ENCODE measurements around the gene ZNF273. TPM values are rescaled to one million over a fixed set of nuclear protein-coding genes. Genes with fewer than 3 reads are reported as not detected.

The ZNF273 gene
- total and polyA plus RNA-seq, 10 of the 15 experiments (the other 5 are each of a cell fraction or from before 2014, with no cell fraction given), result 4.8 to 12.3 (median 7.8) TPM

DNA sequence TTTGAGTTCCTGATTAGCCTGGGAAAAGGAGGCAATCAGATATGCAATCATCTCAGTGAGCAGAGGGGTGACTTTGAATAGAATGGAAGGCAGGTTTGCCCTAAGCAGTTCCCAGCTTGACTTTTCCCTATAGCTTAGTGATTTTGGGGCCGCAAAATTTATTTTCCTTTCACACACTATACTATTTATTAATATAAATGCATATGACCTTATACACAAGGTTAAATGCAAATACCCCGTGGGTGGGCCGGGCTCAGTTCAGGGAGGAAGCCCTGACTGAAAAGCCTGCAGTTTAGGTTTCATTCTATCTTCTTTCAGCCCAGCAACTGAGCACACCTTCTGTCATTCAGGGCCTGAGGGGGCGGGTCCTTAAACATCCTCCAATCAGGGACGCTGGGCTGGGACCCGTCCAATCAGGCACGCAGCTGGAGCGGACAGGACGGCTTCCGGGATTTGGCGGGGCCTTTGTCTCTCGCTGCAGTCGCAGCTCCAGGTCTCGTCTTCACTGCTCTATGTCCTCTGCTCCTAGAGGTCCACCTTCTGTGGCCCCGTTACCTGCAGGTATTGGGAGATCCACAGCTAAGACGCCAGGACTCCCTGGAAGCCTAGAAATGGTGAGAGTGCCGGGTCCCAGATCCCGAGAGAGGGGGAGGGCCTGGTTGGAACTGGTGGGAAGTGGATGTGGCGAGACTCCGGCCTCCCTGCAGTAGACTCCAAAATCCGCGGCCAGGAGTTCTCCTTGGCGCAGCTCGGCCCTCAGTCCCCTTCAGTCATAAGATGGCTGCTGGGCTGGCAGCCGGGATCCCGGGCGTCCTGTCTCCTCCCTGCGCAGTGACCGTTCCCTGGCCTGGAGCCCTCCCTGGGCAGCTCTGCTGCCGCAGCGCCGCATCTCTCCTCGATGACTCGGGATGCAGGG is at the start of gene ZNF273 (continued):
- TF ChIP-seq, protein P1, sequence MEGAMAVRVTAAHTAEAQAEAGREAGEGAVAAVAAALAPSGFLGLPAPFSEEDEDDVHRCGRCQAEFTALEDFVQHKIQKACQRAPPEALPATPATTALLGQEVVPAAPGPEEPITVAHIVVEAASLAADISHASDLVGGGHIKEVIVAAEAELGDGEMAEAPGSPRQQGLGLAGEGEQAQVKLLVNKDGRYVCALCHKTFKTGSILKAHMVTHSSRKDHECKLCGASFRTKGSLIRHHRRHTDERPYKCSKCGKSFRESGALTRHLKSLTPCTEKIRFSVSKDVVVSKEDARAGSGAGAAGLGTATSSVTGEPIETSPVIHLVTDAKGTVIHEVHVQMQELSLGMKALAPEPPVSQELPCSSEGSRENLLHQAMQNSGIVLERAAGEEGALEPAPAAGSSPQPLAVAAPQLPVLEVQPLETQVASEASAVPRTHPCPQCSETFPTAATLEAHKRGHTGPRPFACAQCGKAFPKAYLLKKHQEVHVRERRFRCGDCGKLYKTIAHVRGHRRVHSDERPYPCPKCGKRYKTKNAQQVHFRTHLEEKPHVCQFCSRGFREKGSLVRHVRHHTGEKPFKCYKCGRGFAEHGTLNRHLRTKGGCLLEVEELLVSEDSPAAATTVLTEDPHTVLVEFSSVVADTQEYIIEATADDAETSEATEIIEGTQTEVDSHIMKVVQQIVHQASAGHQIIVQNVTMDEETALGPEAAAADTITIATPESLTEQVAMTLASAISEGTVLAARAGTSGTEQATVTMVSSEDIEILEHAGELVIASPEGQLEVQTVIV (IDR thresholded peaks at IDR 0.05; ENCODE audit: borderline replicate concordance, partially characterized antibody), result no peak
- TF ChIP-seq, protein P2, sequence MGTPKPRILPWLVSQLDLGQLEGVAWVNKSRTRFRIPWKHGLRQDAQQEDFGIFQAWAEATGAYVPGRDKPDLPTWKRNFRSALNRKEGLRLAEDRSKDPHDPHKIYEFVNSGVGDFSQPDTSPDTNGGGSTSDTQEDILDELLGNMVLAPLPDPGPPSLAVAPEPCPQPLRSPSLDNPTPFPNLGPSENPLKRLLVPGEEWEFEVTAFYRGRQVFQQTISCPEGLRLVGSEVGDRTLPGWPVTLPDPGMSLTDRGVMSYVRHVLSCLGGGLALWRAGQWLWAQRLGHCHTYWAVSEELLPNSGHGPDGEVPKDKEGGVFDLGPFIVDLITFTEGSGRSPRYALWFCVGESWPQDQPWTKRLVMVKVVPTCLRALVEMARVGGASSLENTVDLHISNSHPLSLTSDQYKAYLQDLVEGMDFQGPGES (IDR thresholded peaks at IDR 0.05), result peak; percentile 69; the same call in 1 of the 2 replicates
- no peak for TF ChIP-seq NR2C2 (IDR thresholded peaks at IDR 0.05; ENCODE audit: borderline replicate concordance, control insufficient read depth, insufficient read length, low read depth)
- TF ChIP-seq, protein P3, sequence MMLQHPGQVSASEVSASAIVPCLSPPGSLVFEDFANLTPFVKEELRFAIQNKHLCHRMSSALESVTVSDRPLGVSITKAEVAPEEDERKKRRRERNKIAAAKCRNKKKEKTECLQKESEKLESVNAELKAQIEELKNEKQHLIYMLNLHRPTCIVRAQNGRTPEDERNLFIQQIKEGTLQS (IDR thresholded peaks at IDR 0.05; ENCODE audit: borderline replicate concordance, extremely low read depth, low read depth, low read length), result no peak
- TF ChIP-seq HCFC1 (IDR thresholded peaks at IDR 0.05; ENCODE audit: low read length), result no peak
- TF ChIP-seq, protein P4, sequence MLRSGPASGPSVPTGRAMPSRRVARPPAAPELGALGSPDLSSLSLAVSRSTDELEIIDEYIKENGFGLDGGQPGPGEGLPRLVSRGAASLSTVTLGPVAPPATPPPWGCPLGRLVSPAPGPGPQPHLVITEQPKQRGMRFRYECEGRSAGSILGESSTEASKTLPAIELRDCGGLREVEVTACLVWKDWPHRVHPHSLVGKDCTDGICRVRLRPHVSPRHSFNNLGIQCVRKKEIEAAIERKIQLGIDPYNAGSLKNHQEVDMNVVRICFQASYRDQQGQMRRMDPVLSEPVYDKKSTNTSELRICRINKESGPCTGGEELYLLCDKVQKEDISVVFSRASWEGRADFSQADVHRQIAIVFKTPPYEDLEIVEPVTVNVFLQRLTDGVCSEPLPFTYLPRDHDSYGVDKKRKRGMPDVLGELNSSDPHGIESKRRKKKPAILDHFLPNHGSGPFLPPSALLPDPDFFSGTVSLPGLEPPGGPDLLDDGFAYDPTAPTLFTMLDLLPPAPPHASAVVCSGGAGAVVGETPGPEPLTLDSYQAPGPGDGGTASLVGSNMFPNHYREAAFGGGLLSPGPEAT (IDR thresholded peaks at IDR 0.05; ENCODE audit: low read depth), result 0 out of 2 replicates have a peak, but pooled peaks have one; percentile 45
- TF ChIP-seq, protein P5, sequence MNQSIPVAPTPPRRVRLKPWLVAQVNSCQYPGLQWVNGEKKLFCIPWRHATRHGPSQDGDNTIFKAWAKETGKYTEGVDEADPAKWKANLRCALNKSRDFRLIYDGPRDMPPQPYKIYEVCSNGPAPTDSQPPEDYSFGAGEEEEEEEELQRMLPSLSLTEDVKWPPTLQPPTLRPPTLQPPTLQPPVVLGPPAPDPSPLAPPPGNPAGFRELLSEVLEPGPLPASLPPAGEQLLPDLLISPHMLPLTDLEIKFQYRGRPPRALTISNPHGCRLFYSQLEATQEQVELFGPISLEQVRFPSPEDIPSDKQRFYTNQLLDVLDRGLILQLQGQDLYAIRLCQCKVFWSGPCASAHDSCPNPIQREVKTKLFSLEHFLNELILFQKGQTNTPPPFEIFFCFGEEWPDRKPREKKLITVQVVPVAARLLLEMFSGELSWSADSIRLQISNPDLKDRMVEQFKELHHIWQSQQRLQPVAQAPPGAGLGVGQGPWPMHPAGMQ (IDR thresholded peaks at IDR 0.05; ENCODE audit: borderline replicate concordance), result no peak
- no peak for TF ChIP-seq NRF1 (conservative IDR thresholded peaks at IDR 0.05; ENCODE audit: low read depth, low read length)
- TF ChIP-seq IRF4 (IDR thresholded peaks at IDR 0.05; ENCODE audit: low read depth, low read length), result no peak
- TF ChIP-seq MTA2 (IDR thresholded peaks at IDR 0.05; ENCODE audit: low read depth), result no peak
- TF ChIP-seq RELA (IDR thresholded peaks at IDR 0.05; ENCODE audit: borderline replicate concordance, partially characterized antibody), result no peak
- TF ChIP-seq, protein P6, sequence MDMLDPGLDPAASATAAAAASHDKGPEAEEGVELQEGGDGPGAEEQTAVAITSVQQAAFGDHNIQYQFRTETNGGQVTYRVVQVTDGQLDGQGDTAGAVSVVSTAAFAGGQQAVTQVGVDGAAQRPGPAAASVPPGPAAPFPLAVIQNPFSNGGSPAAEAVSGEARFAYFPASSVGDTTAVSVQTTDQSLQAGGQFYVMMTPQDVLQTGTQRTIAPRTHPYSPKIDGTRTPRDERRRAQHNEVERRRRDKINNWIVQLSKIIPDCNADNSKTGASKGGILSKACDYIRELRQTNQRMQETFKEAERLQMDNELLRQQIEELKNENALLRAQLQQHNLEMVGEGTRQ (IDR thresholded peaks at IDR 0.05; ENCODE audit: borderline replicate concordance, low read depth, low read length), result no peak
- 0 out of 2 replicates have a peak, but pooled peaks have one; percentile 34 for TF ChIP-seq RFX5 (IDR thresholded peaks at IDR 0.05; ENCODE audit: low read depth, low read length)
- no peak for TF ChIP-seq SMAD5 (IDR thresholded peaks at IDR 0.05; ENCODE audit: low read depth)
- TF ChIP-seq EZH2 (IDR thresholded peaks at IDR 0.05; ENCODE audit: borderline replicate concordance, control insufficient read depth, low read depth, low read length), result no peak
- TF ChIP-seq RBBP5 (conservative IDR thresholded peaks at IDR 0.05), result no peak
- no peak for TF ChIP-seq NFIC (IDR thresholded peaks at IDR 0.05; ENCODE audit: low read depth, low read length)
- no peak for TF ChIP-seq ZSCAN29 (IDR thresholded peaks at IDR 0.05)
- peak; percentile 48 for TF ChIP-seq IKZF1 (conservative IDR thresholded peaks at IDR 0.05)
- TF ChIP-seq TCF12 (IDR thresholded peaks at IDR 0.05; ENCODE audit: low read depth, low read length), result no peak
- no peak for TF ChIP-seq PAX8 (IDR thresholded peaks at IDR 0.05)
